H1 (cell line): ENCODE measurements around the gene TDRD1. TPM values are rescaled to one million over a fixed set of nuclear protein-coding genes. Genes with fewer than 3 reads are reported as not detected.

ENCODE experiments used
- CBX8 ChIP-seq: fragments of 300-800, 300-1000 bp; sonication (generic); IDR thresholded peaks from 2 replicates; pipeline ENCODE4 v1.7.1; 2016; ENCODE audit warnings: low read depth, low read length, borderline replicate concordance
- RAD21 ChIP-seq, 2 experiments: IDR thresholded peaks in 1 of 2; conservative IDR thresholded peaks in 1 of 2; 2 replicates each; pipeline ENCODE4 v1.6.1; 2011; ENCODE audit warnings: low read depth in 2 of 2, low read length in 2 of 2, improper control_type of control experiment in 1 of 2, inconsistent platforms in 1 of 2, mild to moderate bottlenecking in 1 of 2, moderate library complexity in 1 of 2
- SUZ12 ChIP-seq: fragments of 200-600 bp; sonication (generic); IDR thresholded peaks from 2 replicates; pipeline ENCODE4 v1.6.1; 2012; ENCODE audit warnings: mild to moderate bottlenecking, inconsistent platforms, low read length, moderate library complexity, mixed read lengths
- polyA plus RNA-seq, 7 experiments: library from polyadenylated mRNA; depleted of rRNA in 3 of 7; stranded (reverse) in 5 of 7; unstranded in 2 of 7; fragments of >200 nt in 5 of 7; fragments of 200-250 nt in 2 of 7; gene quantifications; 1 replicate in 5 of 7; 2 replicates in 1 of 7; 4 replicates in 1 of 7; pipeline versions ENCODE4 v1.2.1 to v1.2.3, GENCODE V29; 2011 to 2013; ENCODE audit warnings: missing spikeins in 2 of 7, mixed read lengths in 2 of 7
- total RNA-seq: library from RNA; stranded (reverse); fragmentation: NEBNext Ultra II Directional; extraction: Animal tissue kit (Norgen Biotek cat#: 25700); gene quantifications from 2 replicates; pipeline ENCODE4 v1.2.1, GENCODE V29; 2021

Gene TDRD1
- total and polyA plus RNA-seq, 2 of the 8 experiments (the other 6 are each of a cell fraction or from before 2014, with no cell fraction given): 0.02 to 0.71 TPM

GRCh38 chr10:114271075-114271778, 92.1 kb downstream of the TDRD1 start (continued):
- TF ChIP-seq RAD21 (IDR thresholded peaks at IDR 0.05 in 1 of 2, conservative IDR thresholded peaks at IDR 0.05 in 1 of 2; ENCODE audit: low read depth in 2 of 2, low read length in 2 of 2) (no peak), SUZ12 (no peak), CBX8 (no peak)
